Kidney epithelial cell (primary cell): ENCODE data around the gene CNTN1. TPM values are rescaled to one million over a fixed set of nuclear protein-coding genes. Genes with fewer than 3 reads are reported as not detected.

Experiments
- DNase-seq: peaks from one replicate; pipeline ENCODE4 v3.0.0-alpha.2; 2010; ENCODE audit warnings: low read depth
- H3K27me3 ChIP-seq: 2 replicates; pipeline ENCODE4 v1.6.0; 2011; ENCODE audit warnings: low read length; ENCODE audit not compliant: control insufficient read depth, insufficient read depth
- H3K36me3 ChIP-seq: 2 replicates; pipeline ENCODE4 v1.5.1; 2011; ENCODE audit warnings: low read length; ENCODE audit not compliant: control insufficient read depth, insufficient read depth
- H3K4me3 ChIP-seq: 2 replicates; pipeline ENCODE4 v1.5.1; 2011; ENCODE audit warnings: low read depth, mild to moderate bottlenecking, control low read depth, low read length
- total RNA-seq: library from RNA; depleted of rRNA; stranded (reverse); fragments of >200 nt; gene quantifications from 2 replicates; pipeline ENCODE4 v1.2.3, GENCODE V29; 2015
- TF ChIP-seq, protein P1 (sequence below): IDR thresholded peaks from 2 replicates; pipeline ENCODE4 v1.5.1; 2011; ENCODE audit warnings: mild to moderate bottlenecking, moderate library complexity, low read length, control low read depth, inconsistent platforms; ENCODE audit not compliant: insufficient read depth, poor library complexity, severe bottlenecking

Gene CNTN1
- total RNA-seq, 1 donor from 2014 or later = 1.5 TPM

DNA sequence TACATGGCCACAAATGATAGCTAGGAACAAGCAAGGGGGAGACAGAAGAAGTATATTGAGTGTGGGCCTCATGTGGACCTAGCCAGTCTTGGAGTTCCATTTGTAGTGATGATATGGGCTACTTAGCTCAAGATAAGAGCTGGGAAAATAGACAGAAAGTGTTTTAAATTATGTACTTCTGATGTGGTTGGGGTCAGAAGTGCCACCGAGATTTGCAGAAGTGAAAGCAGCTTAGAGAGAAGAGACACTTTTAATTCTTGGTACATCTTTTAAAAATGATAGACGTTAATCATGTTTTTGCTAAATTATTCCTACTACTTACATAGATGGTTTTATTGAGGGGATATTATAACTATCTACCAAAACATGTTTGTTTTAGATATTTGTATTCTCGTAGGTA is 297.5 kb downstream of the CNTN1 start:
- no peaks in the 10 kb centered on the region for H3K27me3 ChIP-seq
- TF ChIP-seq, protein P1, sequence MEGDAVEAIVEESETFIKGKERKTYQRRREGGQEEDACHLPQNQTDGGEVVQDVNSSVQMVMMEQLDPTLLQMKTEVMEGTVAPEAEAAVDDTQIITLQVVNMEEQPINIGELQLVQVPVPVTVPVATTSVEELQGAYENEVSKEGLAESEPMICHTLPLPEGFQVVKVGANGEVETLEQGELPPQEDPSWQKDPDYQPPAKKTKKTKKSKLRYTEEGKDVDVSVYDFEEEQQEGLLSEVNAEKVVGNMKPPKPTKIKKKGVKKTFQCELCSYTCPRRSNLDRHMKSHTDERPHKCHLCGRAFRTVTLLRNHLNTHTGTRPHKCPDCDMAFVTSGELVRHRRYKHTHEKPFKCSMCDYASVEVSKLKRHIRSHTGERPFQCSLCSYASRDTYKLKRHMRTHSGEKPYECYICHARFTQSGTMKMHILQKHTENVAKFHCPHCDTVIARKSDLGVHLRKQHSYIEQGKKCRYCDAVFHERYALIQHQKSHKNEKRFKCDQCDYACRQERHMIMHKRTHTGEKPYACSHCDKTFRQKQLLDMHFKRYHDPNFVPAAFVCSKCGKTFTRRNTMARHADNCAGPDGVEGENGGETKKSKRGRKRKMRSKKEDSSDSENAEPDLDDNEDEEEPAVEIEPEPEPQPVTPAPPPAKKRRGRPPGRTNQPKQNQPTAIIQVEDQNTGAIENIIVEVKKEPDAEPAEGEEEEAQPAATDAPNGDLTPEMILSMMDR = no peak
- no peaks in the 10 kb centered on the region for H3K36me3 ChIP-seq
- DNase-seq = no peak
- H3K4me3 ChIP-seq = no peak overlapping the region

DNA sequence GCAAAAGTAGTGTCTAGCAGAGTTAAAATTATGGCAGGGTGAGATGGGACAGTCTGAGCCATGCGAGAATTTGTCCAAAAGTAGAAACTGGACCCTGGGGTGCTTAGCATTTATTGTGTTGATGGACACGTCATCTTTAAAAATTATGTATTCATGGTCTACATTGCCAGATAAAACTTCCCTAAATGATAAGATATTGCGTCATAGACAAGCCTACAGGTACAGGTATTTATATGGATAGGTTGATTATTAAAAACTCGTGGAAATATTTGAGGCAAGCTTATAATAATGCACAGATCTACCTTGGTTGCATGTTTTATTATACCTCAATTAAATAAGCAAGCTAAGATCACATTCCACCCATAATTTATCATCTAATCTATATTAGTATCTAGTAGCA is 299.9 kb downstream of the CNTN1 start:
- Histone ChIP-seq H3K36me3 (no peaks in the 10 kb centered on the region), H3K27me3 (no peaks in the 10 kb centered on the region), H3K4me3 (no peak overlapping the region)
- DNase-seq = no peak
- TF ChIP-seq, protein P1 = no peak

DNA sequence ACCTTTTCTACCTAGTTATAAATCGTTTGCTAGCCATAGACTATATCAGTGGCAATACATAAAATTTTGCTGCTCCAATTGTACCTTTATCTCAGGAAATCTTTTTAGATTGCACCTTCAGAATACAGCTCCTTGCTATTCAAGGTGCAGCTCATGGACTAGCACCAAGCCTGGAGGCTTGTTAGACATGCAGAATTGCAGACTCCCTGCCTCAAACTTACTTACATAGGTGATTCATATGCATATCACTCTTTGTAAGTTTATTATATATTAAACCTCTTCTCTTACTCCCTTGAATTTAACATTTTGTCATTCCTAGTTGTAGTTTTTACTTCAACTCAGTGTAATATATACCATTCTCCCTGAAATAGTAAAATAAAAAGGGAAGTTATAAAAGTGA is 300.4 kb downstream of the CNTN1 start:
- Histone ChIP-seq H3K4me3 (no peak overlapping the region), H3K27me3 (no peaks in the 10 kb centered on the region), H3K36me3 (no peaks in the 10 kb centered on the region)
- TF ChIP-seq, protein P1 = no peak
- no peak for DNase-seq

DNA sequence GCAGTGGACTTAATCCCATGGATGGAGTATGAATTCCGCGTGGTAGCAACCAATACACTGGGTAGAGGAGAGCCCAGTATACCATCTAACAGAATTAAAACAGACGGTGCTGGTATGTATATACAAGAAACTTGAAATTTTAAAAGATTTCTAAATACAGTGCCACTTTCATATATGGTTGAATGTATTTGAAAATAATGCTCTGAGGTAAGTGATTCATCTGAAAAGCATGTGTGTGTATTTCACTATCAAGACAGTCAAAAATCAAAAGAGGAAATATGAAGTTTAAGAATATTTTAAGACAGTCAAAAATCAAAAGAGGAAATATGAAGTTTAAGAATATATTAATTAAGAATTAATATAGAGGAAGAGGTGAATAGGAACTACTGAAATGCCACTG is 300.9 kb downstream of the CNTN1 start:
- no peak overlapping the region for H3K4me3 ChIP-seq
- TF ChIP-seq, protein P1 = no peak
- DNase-seq = no peak
- no peaks in the 10 kb centered on the region for H3K27me3 ChIP-seq
- H3K36me3 ChIP-seq = no peaks in the 10 kb centered on the region

DNA sequence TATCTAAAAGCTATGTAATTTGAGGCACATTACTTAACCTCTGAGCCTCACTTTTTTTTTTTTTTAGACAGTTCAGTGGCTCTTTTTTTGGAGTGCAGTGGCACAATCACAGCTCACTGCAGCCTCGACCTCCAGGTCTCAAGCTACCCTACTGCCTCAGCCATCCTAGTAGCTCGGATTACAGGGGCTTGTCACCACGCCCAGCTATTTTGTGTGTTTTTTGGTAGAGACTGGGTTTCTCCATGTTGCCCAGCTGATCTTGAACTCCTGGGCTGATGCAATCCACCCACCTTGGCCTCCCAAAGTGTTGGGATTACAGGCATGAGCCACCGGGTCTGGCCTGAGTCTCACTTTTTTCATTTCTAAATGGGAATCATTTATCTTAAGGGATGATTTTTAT is 303.9 kb downstream of the CNTN1 start:
- no peaks in the 10 kb centered on the region for H3K27me3 ChIP-seq
- TF ChIP-seq, protein P1 = no peak
- H3K36me3 ChIP-seq = no peaks in the 10 kb centered on the region
- no peak for DNase-seq
- H3K4me3 ChIP-seq = no peak overlapping the region

DNA sequence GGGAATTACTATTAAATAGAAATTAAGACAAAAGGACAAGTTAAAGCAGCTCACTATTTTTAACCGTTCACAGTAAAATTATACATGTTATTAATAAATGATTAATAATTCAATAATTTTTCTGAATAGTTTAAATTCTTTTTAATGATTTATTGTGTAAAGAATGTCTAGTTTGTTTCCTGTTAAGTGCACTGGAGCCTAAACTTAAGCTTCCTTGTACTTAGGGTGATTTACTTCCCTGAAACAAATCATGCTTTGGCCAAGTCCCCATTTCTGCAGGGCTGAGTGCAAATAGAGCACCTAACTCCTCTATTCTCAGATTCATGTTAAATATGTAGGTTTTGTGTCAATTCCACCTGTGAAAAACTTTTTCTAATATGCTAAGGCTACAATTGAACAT is 307.0 kb downstream of the CNTN1 start:
- Histone ChIP-seq H3K4me3 (no peak overlapping the region), H3K27me3 (no peaks in the 10 kb centered on the region), H3K36me3 (no peaks in the 10 kb centered on the region)
- no peak for DNase-seq
- TF ChIP-seq, protein P1 = no peak
